ENCODE measurements around the gene PRKD2. TPM values are rescaled to one million over a fixed set of nuclear protein-coding genes. Genes with fewer than 3 reads are reported as not detected.

Gene PRKD2
- total and polyA plus RNA-seq, 10 of the 15 experiments (the other 5 are each of a cell fraction or from before 2014, with no cell fraction given): 2.3 to 98.8 (median 32.9) TPM

DNA sequence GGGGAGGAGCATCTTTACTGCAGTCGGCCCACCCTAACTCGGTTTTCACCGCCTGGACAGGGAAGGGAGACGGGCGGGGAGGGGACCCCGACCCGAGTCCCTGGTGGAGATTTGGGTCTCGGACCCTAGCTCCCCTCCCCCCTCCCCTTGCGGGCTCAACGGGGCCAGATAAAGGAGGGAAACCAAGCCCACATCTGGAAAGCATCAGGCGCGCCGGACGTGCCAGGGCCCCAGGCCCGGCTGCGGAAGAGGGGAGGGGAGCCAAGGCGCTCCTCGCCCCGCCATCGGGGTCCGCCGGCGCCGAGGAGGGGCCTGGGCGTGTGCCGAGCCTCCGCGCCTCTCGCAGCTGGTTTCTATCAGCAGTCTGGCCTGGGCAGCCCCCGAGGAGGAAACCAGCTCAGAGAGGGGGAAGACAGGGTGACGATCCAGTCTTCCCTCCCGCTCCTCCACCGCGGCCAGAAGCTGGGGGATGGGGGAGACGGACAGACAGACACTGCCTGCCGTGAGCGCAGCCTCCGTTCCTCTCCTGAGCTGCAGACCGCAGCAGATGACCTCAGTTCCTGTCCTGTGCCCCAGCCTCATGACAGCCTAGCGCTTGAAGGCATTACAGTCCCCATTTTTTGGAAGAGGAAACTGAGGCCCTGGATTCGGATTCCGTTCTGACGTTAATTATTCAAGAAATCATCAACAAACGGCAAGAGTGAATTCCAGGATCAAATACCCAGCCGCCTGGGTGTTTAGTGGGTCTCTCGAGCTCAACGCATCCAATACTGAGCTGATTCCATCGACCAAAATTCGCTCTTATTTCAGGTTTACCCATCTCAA, 77.3 kb downstream of the PRKD2 start (continued):
- no peak for TF ChIP-seq MYB (IDR thresholded peaks at IDR 0.05; ENCODE audit: borderline replicate concordance, low read depth, low read length)
- TF ChIP-seq CHD4 (IDR thresholded peaks at IDR 0.05): no peak
- TF ChIP-seq EZH2 (IDR thresholded peaks at IDR 0.05; ENCODE audit: borderline replicate concordance, control insufficient read depth, low read depth, low read length): no peak
- TF ChIP-seq, protein P1, sequence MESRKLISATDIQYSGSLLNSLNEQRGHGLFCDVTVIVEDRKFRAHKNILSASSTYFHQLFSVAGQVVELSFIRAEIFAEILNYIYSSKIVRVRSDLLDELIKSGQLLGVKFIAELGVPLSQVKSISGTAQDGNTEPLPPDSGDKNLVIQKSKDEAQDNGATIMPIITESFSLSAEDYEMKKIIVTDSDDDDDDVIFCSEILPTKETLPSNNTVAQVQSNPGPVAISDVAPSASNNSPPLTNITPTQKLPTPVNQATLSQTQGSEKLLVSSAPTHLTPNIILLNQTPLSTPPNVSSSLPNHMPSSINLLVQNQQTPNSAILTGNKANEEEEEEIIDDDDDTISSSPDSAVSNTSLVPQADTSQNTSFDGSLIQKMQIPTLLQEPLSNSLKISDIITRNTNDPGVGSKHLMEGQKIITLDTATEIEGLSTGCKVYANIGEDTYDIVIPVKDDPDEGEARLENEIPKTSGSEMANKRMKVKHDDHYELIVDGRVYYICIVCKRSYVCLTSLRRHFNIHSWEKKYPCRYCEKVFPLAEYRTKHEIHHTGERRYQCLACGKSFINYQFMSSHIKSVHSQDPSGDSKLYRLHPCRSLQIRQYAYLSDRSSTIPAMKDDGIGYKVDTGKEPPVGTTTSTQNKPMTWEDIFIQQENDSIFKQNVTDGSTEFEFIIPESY (IDR thresholded peaks at IDR 0.05): no peak
- TF ChIP-seq EED (IDR thresholded peaks at IDR 0.05; ENCODE audit: low read depth): peak; percentile 41; the same call in 1 of the 2 replicates
- TF ChIP-seq PAX8 (IDR thresholded peaks at IDR 0.05): no peak
- no peak for TF ChIP-seq KLF5 (IDR thresholded peaks at IDR 0.05; ENCODE audit: partially characterized antibody)
- peak; percentile 67 for TF ChIP-seq DPF2 (IDR thresholded peaks at IDR 0.05)
- TF ChIP-seq MAX (IDR thresholded peaks at IDR 0.05; ENCODE audit: low read depth, low read length): no peak
- TF ChIP-seq ZNF592 (IDR thresholded peaks at IDR 0.05): no peak
- TF ChIP-seq, protein P2, sequence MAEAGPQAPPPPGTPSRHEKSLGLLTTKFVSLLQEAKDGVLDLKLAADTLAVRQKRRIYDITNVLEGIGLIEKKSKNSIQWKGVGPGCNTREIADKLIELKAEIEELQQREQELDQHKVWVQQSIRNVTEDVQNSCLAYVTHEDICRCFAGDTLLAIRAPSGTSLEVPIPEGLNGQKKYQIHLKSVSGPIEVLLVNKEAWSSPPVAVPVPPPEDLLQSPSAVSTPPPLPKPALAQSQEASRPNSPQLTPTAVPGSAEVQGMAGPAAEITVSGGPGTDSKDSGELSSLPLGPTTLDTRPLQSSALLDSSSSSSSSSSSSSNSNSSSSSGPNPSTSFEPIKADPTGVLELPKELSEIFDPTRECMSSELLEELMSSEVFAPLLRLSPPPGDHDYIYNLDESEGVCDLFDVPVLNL (IDR thresholded peaks at IDR 0.05; ENCODE audit: low read depth, low read length): no peak
- TF ChIP-seq FOS (IDR thresholded peaks at IDR 0.05; ENCODE audit: borderline replicate concordance, extremely low read depth, insufficient read length): no peak
- TF ChIP-seq POU2F2 (IDR thresholded peaks at IDR 0.05; ENCODE audit: borderline replicate concordance, low read depth, low read length): no peak
- TF ChIP-seq RELA (IDR thresholded peaks at IDR 0.05; ENCODE audit: borderline replicate concordance, partially characterized antibody): no peak
- TF ChIP-seq ZNF622 (IDR thresholded peaks at IDR 0.05): no peak
- no peak for TF ChIP-seq NR2C1 (IDR thresholded peaks at IDR 0.05)
- TF ChIP-seq SREBF2 (IDR thresholded peaks at IDR 0.05; ENCODE audit: low read length): no peak
- TF ChIP-seq, protein P3, sequence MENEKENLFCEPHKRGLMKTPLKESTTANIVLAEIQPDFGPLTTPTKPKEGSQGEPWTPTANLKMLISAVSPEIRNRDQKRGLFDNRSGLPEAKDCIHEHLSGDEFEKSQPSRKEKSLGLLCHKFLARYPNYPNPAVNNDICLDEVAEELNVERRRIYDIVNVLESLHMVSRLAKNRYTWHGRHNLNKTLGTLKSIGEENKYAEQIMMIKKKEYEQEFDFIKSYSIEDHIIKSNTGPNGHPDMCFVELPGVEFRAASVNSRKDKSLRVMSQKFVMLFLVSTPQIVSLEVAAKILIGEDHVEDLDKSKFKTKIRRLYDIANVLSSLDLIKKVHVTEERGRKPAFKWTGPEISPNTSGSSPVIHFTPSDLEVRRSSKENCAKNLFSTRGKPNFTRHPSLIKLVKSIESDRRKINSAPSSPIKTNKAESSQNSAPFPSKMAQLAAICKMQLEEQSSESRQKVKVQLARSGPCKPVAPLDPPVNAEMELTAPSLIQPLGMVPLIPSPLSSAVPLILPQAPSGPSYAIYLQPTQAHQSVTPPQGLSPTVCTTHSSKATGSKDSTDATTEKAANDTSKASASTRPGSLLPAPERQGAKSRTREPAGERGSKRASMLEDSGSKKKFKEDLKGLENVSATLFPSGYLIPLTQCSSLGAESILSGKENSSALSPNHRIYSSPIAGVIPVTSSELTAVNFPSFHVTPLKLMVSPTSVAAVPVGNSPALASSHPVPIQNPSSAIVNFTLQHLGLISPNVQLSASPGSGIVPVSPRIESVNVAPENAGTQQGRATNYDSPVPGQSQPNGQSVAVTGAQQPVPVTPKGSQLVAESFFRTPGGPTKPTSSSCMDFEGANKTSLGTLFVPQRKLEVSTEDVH (IDR thresholded peaks at IDR 0.05; ENCODE audit: low read depth, partially characterized antibody): no peak

All from GM12878 (cell line).